Measurements from ENCODE around the gene FAM89A. TPM values are rescaled to one million over a fixed set of nuclear protein-coding genes. Genes with fewer than 3 reads are reported as not detected.

The FAM89A gene
- total RNA-seq, 1 experiment from 2014 or later: 23.6 TPM

DNA sequence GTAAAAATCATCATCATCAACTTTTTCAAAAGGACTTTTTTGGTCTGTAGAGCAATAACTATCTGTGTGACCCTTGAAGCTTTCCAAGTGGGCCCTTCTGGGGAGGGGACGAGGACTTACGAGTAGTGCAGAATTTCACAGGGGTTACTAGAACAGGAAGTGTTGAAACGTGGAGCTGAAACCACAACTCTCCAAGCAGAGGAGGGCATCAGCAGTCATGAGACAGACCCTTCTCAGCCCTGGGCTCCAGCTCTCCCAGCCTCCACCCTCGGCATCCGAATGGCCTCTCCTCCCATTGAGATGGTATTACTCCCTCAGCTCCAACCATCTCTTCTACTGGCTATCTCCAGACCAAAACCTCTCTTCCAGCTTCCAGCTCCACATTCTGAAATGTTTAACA, 3.6 kb downstream of the FAM89A start:
- ChIA-PET RAD21 (ENCODE audit: low non-redundant PET in 1 of 2, low total read pairs in 2 of 2, uncharacterized antibody in 2 of 2, unreplicated experiment in 2 of 2) (no interaction called here), CTCF (no interaction called here), POLR2A (no interaction called here)
- Histone ChIP-seq H3K9me3 (ENCODE audit: control insufficient read depth in 1 of 2, insufficient read depth in 1 of 2, low read depth in 1 of 2, low read length in 2 of 2) (no peaks in the 10 kb centered on the region), H4K20me1 (ENCODE audit: insufficient read depth) (no peaks in the 10 kb centered on the region), H3K27me3 (ENCODE audit: insufficient read depth, low read length) (no peaks in the 10 kb centered on the region), H3K9ac (ENCODE audit: low read length) (no peak overlapping the region), H3K36me3 (ENCODE audit: control insufficient read depth in 1 of 2, insufficient read depth in 2 of 2, low read length in 2 of 2) (no peaks in the 10 kb centered on the region), H3K27ac (ENCODE audit: low read depth, low read length) (no peak overlapping the region), H3K4me2 (ENCODE audit: low read length) (no peak overlapping the region), H3K79me2 (ENCODE audit: insufficient read depth, low read length) (peaks cover 53% of the 10 kb centered on the region), H3K4me1 (ENCODE audit: control insufficient read depth in 1 of 2, insufficient read depth in 2 of 2, low read length in 2 of 2) (peaks cover 4 to 12% of the 10 kb centered on the region in 2 experiments; a peak in 3 of 4 replicates), H3K4me3 (replicated peaks in 1 of 2; ENCODE audit: low read depth in 1 of 2, low read length in 2 of 2) (no peak overlapping the region), H3K9me2 (ENCODE audit: insufficient read depth) (no peaks in the 10 kb centered on the region), H2AFZ (ENCODE audit: low read depth, low read length, poor library complexity, severe bottlenecking) (no peak overlapping the region)
- no TSS peak for BruUV-seq (replicated peaks)
- ATAC-seq (no peak), DNase-seq (ENCODE audit: low read depth, low spot score) (no peak)
- TF ChIP-seq, protein P1, sequence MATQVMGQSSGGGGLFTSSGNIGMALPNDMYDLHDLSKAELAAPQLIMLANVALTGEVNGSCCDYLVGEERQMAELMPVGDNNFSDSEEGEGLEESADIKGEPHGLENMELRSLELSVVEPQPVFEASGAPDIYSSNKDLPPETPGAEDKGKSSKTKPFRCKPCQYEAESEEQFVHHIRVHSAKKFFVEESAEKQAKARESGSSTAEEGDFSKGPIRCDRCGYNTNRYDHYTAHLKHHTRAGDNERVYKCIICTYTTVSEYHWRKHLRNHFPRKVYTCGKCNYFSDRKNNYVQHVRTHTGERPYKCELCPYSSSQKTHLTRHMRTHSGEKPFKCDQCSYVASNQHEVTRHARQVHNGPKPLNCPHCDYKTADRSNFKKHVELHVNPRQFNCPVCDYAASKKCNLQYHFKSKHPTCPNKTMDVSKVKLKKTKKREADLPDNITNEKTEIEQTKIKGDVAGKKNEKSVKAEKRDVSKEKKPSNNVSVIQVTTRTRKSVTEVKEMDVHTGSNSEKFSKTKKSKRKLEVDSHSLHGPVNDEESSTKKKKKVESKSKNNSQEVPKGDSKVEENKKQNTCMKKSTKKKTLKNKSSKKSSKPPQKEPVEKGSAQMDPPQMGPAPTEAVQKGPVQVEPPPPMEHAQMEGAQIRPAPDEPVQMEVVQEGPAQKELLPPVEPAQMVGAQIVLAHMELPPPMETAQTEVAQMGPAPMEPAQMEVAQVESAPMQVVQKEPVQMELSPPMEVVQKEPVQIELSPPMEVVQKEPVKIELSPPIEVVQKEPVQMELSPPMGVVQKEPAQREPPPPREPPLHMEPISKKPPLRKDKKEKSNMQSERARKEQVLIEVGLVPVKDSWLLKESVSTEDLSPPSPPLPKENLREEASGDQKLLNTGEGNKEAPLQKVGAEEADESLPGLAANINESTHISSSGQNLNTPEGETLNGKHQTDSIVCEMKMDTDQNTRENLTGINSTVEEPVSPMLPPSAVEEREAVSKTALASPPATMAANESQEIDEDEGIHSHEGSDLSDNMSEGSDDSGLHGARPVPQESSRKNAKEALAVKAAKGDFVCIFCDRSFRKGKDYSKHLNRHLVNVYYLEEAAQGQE (IDR thresholded peaks at IDR 0.05; ENCODE audit: low read depth): no peak
- TF ChIP-seq YY1 (IDR thresholded peaks at IDR 0.05; ENCODE audit: extremely low read depth, insufficient replicate concordance, low read depth, low read length): no peak
- TF ChIP-seq POLR2A (IDR thresholded peaks at IDR 0.05; ENCODE audit: borderline replicate concordance, extremely low read depth, insufficient read depth, insufficient read length): no peak
- TF ChIP-seq SP1 (IDR thresholded peaks at IDR 0.05; ENCODE audit: low read depth): no peak
- TF ChIP-seq SRF (IDR thresholded peaks at IDR 0.05; ENCODE audit: low read depth): no peak
- intact Hi-C loops (cut with micrococcal nuclease): no loop called here

DNA sequence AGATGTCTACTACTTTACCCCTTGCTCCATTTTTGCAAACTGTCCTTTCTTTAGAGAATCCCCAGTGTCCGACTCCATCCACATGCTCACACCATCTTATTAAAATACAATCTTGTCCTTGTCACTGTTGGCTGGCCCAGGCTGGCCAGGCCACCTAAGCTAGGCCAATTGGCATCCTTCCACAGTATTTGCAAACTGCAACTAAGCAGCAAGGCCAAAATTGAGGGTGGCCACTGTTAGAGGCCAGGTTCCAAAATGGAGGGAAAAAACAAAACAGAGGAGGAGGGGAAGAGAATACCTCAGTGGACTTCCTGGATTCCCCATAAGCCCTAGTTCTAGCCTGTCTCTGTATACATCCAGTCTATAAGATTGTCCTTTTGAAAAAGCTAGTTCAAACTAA, 4.3 kb downstream of the FAM89A start:
- Histone ChIP-seq H3K4me2 (ENCODE audit: low read length) (no peak overlapping the region), H4K20me1 (ENCODE audit: insufficient read depth) (no peaks in the 10 kb centered on the region), H3K36me3 (ENCODE audit: control insufficient read depth in 1 of 2, insufficient read depth in 2 of 2, low read length in 2 of 2) (no peaks in the 10 kb centered on the region), H3K9me3 (ENCODE audit: control insufficient read depth in 1 of 2, insufficient read depth in 1 of 2, low read depth in 1 of 2, low read length in 2 of 2) (no peaks in the 10 kb centered on the region), H3K27ac (ENCODE audit: low read depth, low read length) (no peak overlapping the region), H3K4me3 (replicated peaks in 1 of 2; ENCODE audit: low read depth in 1 of 2, low read length in 2 of 2) (no peak overlapping the region), H3K27me3 (ENCODE audit: insufficient read depth, low read length) (no peaks in the 10 kb centered on the region), H3K79me2 (ENCODE audit: insufficient read depth, low read length) (peaks cover 58% of the 10 kb centered on the region), H3K9me2 (ENCODE audit: insufficient read depth) (no peaks in the 10 kb centered on the region), H3K4me1 (ENCODE audit: control insufficient read depth in 1 of 2, insufficient read depth in 2 of 2, low read length in 2 of 2) (peaks cover 4 to 12% of the 10 kb centered on the region in 2 experiments; a peak in 3 of 4 replicates), H3K9ac (ENCODE audit: low read length) (no peak overlapping the region), H2AFZ (ENCODE audit: low read depth, low read length, poor library complexity, severe bottlenecking) (no peak overlapping the region)
- intact Hi-C loops (cut with micrococcal nuclease): no loop called here
- ATAC-seq (no peak), DNase-seq (ENCODE audit: low read depth, low spot score) (no peak)
- ChIA-PET POLR2A (no interaction called here), RAD21 (ENCODE audit: low non-redundant PET in 1 of 2, low total read pairs in 2 of 2, uncharacterized antibody in 2 of 2, unreplicated experiment in 2 of 2) (no interaction called here), CTCF (interaction anchor here (0.6 kb wide), 1 partner anchor 56 kb away, joined by 3 read pairs; no protein-coding TSS in a partner anchor)
- no TSS peak for BruUV-seq (replicated peaks)
- TF ChIP-seq YY1 (IDR thresholded peaks at IDR 0.05; ENCODE audit: extremely low read depth, insufficient replicate concordance, low read depth, low read length) (no peak), RAD21 (IDR thresholded peaks at IDR 0.05; ENCODE audit: low read depth) (no peak), ZNF274 (IDR thresholded peaks at IDR 0.05; ENCODE audit: low read depth, low read length) (no peak), ELF1 (IDR thresholded peaks at IDR 0.05; ENCODE audit: borderline replicate concordance, low read depth) (no peak)
- TF ChIP-seq, protein P1 (IDR thresholded peaks at IDR 0.05; ENCODE audit: low read depth): no peak
- TF ChIP-seq, protein P2, sequence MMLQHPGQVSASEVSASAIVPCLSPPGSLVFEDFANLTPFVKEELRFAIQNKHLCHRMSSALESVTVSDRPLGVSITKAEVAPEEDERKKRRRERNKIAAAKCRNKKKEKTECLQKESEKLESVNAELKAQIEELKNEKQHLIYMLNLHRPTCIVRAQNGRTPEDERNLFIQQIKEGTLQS (IDR thresholded peaks at IDR 0.05): no peak
- TF ChIP-seq, protein P3, sequence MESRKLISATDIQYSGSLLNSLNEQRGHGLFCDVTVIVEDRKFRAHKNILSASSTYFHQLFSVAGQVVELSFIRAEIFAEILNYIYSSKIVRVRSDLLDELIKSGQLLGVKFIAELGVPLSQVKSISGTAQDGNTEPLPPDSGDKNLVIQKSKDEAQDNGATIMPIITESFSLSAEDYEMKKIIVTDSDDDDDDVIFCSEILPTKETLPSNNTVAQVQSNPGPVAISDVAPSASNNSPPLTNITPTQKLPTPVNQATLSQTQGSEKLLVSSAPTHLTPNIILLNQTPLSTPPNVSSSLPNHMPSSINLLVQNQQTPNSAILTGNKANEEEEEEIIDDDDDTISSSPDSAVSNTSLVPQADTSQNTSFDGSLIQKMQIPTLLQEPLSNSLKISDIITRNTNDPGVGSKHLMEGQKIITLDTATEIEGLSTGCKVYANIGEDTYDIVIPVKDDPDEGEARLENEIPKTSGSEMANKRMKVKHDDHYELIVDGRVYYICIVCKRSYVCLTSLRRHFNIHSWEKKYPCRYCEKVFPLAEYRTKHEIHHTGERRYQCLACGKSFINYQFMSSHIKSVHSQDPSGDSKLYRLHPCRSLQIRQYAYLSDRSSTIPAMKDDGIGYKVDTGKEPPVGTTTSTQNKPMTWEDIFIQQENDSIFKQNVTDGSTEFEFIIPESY (IDR thresholded peaks at IDR 0.05; ENCODE audit: extremely low read depth, insufficient replicate concordance, low read length): no peak

Data from HCT116 (cell line).